Measurements from ENCODE around the gene DCUN1D3.
"Not testable (repeated sequence)": the region's sequence is repeated elsewhere in the genome, so short reads cannot be mapped to it uniquely, and the experiment has no call there.

Gene DCUN1D3

GRCh38 chr16:20860995-20861394, 39.2 kb downstream of the DCUN1D3 start:
- DNase-seq, result not testable (repeated sequence)

- DNase-seq, result no peak
Observed at GRCh38 chr16:20860361-20860760, 39.8 kb downstream of the DCUN1D3 start.

- no peak for DNase-seq
Observed at GRCh38 chr16:20859699-20860098, 40.5 kb downstream of the DCUN1D3 start.

- DNase-seq, result no peak
Observed at GRCh38 chr16:20859229-20859628, 40.9 kb downstream of the DCUN1D3 start.

- no peak for DNase-seq
Observed at GRCh38 chr16:20857281-20857680, 42.9 kb downstream of the DCUN1D3 start.

GRCh38 chr16:20854963-20855362, 45.2 kb downstream of the DCUN1D3 start:
- DNase-seq, result no peak

GRCh38 chr16:20853981-20854620, 46.1 kb downstream of the DCUN1D3 start:
- DNase-seq, result no peak

- no peak for DNase-seq
Observed at GRCh38 chr16:20853143-20853542, 47.0 kb downstream of the DCUN1D3 start.

GRCh38 chr16:20851601-20852000, 48.6 kb downstream of the DCUN1D3 start:
- no peak for DNase-seq

GRCh38 chr16:20850981-20851380, 49.2 kb downstream of the DCUN1D3 start:
- DNase-seq, result no peak

GRCh38 chr16:20849589-20850390, 50.4 kb downstream of the DCUN1D3 start:
- peak; percentile 33 for DNase-seq

- DNase-seq, result no peak
Observed at GRCh38 chr16:20847550-20847949, 52.6 kb downstream of the DCUN1D3 start.

GRCh38 chr16:20846551-20846950, 53.6 kb downstream of the DCUN1D3 start:
- DNase-seq, result no peak

GRCh38 chr16:20846030-20846429, 54.1 kb downstream of the DCUN1D3 start:
- no peak for DNase-seq

GRCh38 chr16:20844588-20844987, 55.6 kb downstream of the DCUN1D3 start:
- no peak for DNase-seq

GRCh38 chr16:20844054-20844453, 56.1 kb downstream of the DCUN1D3 start:
- no peak for DNase-seq

GRCh38 chr16:20839504-20839903, 60.7 kb downstream of the DCUN1D3 start:
- DNase-seq, result no peak

- no peak for DNase-seq
Observed at GRCh38 chr16:20838240-20838639, 61.9 kb downstream of the DCUN1D3 start.

- no peak for DNase-seq
Observed at GRCh38 chr16:20833086-20833485, 67.1 kb downstream of the DCUN1D3 start.

- no peak for DNase-seq
Observed at GRCh38 chr16:20830372-20830771, 69.8 kb downstream of the DCUN1D3 start.

GRCh38 chr16:20829536-20829935, 70.6 kb downstream of the DCUN1D3 start:
- no peak for DNase-seq

- no peak for DNase-seq
Observed at GRCh38 chr16:20826039-20826566, 74.1 kb downstream of the DCUN1D3 start.

GRCh38 chr16:20822521-20823325, 77.4 kb downstream of the DCUN1D3 start:
- no peak for DNase-seq
